ENCODE measurements around the gene MYO1E. TPM values are rescaled to one million over a fixed set of nuclear protein-coding genes. Genes with fewer than 3 reads are reported as not detected.

The MYO1E gene
- total and polyA plus RNA-seq, 10 donors = 21.3 to 115 (median 65.6) TPM

- TF ChIP-seq CTCF (IDR thresholded peaks at IDR 0.05 in 8 of 11, conservative IDR thresholded peaks at IDR 0.05 in 3 of 11) = peak in 1 of 11 experiments; percentile 8
- TF ChIP-seq POLR2AphosphoS5 (IDR thresholded peaks at IDR 0.05) = peak in 2 of 3 donors; percentile 14 to 21
- no peak for TF ChIP-seq POLR2A (IDR thresholded peaks at IDR 0.05)
- no peaks in the 10 kb centered on the region for H3K9me3 ChIP-seq
- no peaks in the 10 kb centered on the region for H3K27me3 ChIP-seq (replicated peaks in 1 of 7)
- WGBS, 5 donors = 82 to 93% (median 87%) methylated on average over 7 of the region's 7 CpGs
- intact Hi-C loops (cut with DNase I; ENCODE audit: low total_unique reads) = no loop called here
- DNase-seq = no peak
- H3K4me1 ChIP-seq = peaks cover 0 to 8% (median 0%) of the 10 kb centered on the region in 6 donors
- H3K36me3 ChIP-seq = peaks cover 0 to 76% (median 29%) of the 10 kb centered on the region in 6 donors
- no peak overlapping the region for H3K27ac ChIP-seq
- H3K4me3 ChIP-seq = no peak overlapping the region
Measured at GRCh38 chr15:59208613-59209249, 163.9 kb downstream of the MYO1E start.

GRCh38 chr15:59206623-59207183 is 166.0 kb downstream of the MYO1E start, which contains the start of gene LDHAL6B:
TSS of gene LDHAL6B (plus strand) at chr15:59206843. CDS start at chr15:59206941, 98 bp downstream.
- DNase-seq = no peak
- H3K4me1 ChIP-seq = peaks cover 0 to 10% (median 0%) of the 10 kb centered on the region in 6 donors
- no peaks in the 10 kb centered on the region for H3K9me3 ChIP-seq
- no peak within 1 kb of the TSS for H3K27ac ChIP-seq
- peaks cover 0 to 90% (median 31%) of the 10 kb centered on the region in 6 donors for H3K36me3 ChIP-seq
- H3K4me3 ChIP-seq = no peak within 1 kb of the TSS
- intact Hi-C loops (cut with DNase I; ENCODE audit: low total_unique reads) = no loop called here
- 93 to 98% (median 94%) methylated on average over 30 of the region's 30 CpGs for WGBS, 5 donors
- no peaks in the 10 kb centered on the region for H3K27me3 ChIP-seq (replicated peaks in 1 of 7)
- TF ChIP-seq CTCF (IDR thresholded peaks at IDR 0.05 in 8 of 11, conservative IDR thresholded peaks at IDR 0.05 in 3 of 11) (no peak), POLR2AphosphoS5 (IDR thresholded peaks at IDR 0.05) (peak in 1 of 3 donors; percentile 15), POLR2A (IDR thresholded peaks at IDR 0.05) (no peak)

- DNase-seq = no peak
- Histone ChIP-seq H3K9me3 (no peaks in the 10 kb centered on the region), H3K36me3 (peaks cover 0 to 94% (median 31%) of the 10 kb centered on the region in 6 donors), H3K4me3 (no peak overlapping the region), H3K27me3 (replicated peaks in 1 of 7) (no peaks in the 10 kb centered on the region), H3K27ac (no peak overlapping the region), H3K4me1 (peaks cover 0 to 10% (median 0%) of the 10 kb centered on the region in 6 donors)
- TF ChIP-seq CTCF (IDR thresholded peaks at IDR 0.05 in 8 of 11, conservative IDR thresholded peaks at IDR 0.05 in 3 of 11) (no peak), POLR2AphosphoS5 (IDR thresholded peaks at IDR 0.05) (no peak), POLR2A (IDR thresholded peaks at IDR 0.05) (no peak)
- 74 to 86% (median 83%) methylated on average over 8 to 9 of the region's 9 CpGs for WGBS, 5 donors
- intact Hi-C loops (cut with DNase I; ENCODE audit: low total_unique reads) = no loop called here
Measured at GRCh38 chr15:59205839-59206622, 166.6 kb downstream of the MYO1E start.

Data from spleen (tissue), 11 donors.